Endometrial microvascular endothelial cells (primary cell): Measurements from ENCODE around the gene MPZL2. TPM values are rescaled to one million over a fixed set of nuclear protein-coding genes. Genes with fewer than 3 reads are reported as not detected.

Experiments used
- in situ Hi-C: cut with HindIII; loops from 2 replicates; pipeline ENCODE4 v1.10.0; 2017; ENCODE audit warnings: low sequenced_read_pairs, low pct_unique_long_range_greater_than_20kb; ENCODE audit errors: inconsistent ontology term
- total RNA-seq: library from RNA; depleted of rRNA; stranded (reverse); fragments of >200 nt; gene quantifications from one replicate; pipeline ENCODE4 v1.2.3, GENCODE V29; 2015; ENCODE audit errors: inconsistent ontology term

Gene MPZL2
- total RNA-seq, 1 donor from 2014 or later: 618 TPM

GRCh38 chr11:118287006-118287405 is 22.9 kb upstream of the MPZL2 start:
- in situ Hi-C loops: no loop called here

GRCh38 chr11:118286545-118286944 is 22.4 kb upstream of the MPZL2 start:
- in situ Hi-C loops: no loop called here

- in situ Hi-C loops: no loop called here
Observed at GRCh38 chr11:118283756-118284350, 19.8 kb upstream of the MPZL2 start.

GRCh38 chr11:118283037-118283636 is 19.0 kb upstream of the MPZL2 start:
- in situ Hi-C loops: no loop called here

GRCh38 chr11:118282606-118283005 is 18.5 kb upstream of the MPZL2 start:
- in situ Hi-C loops: no loop called here

GRCh38 chr11:118281284-118281683 is 17.2 kb upstream of the MPZL2 start:
- in situ Hi-C loops: no loop called here

- in situ Hi-C loops: no loop called here
Observed at GRCh38 chr11:118277312-118277711, 13.2 kb upstream of the MPZL2 start.

- in situ Hi-C loops: no loop called here
Observed at GRCh38 chr11:118276422-118276821, 12.3 kb upstream of the MPZL2 start.

- in situ Hi-C loops: no loop called here
Observed at GRCh38 chr11:118275176-118275575, 11.1 kb upstream of the MPZL2 start.

- in situ Hi-C loops: no loop called here
Observed at GRCh38 chr11:118274186-118274585, 10.1 kb upstream of the MPZL2 start.

- in situ Hi-C loops: no loop called here
Observed at GRCh38 chr11:118272001-118272400, 7.9 kb upstream of the MPZL2 start.

- in situ Hi-C loops: no loop called here
Observed at GRCh38 chr11:118267486-118267885, 3.4 kb upstream of the MPZL2 start.

- in situ Hi-C loops: no loop called here
Observed at GRCh38 chr11:118265954-118266353, 1.9 kb upstream of the MPZL2 start.

- in situ Hi-C loops: no loop called here
Observed at GRCh38 chr11:118264569-118265465, 720 bp upstream of the MPZL2 start.

GRCh38 chr11:118263112-118263511 is 985 bp downstream of the MPZL2 start:
- in situ Hi-C loops: no loop called here

GRCh38 chr11:118260353-118260752 is 3.7 kb downstream of the MPZL2 start:
- in situ Hi-C loops: no loop called here

GRCh38 chr11:118259138-118259537 is 5.0 kb downstream of the MPZL2 start:
- in situ Hi-C loops: no loop called here

GRCh38 chr11:118258410-118258809 is 5.7 kb downstream of the MPZL2 start:
- in situ Hi-C loops: no loop called here

GRCh38 chr11:118252688-118253087 is 11.4 kb downstream of the MPZL2 start:
- in situ Hi-C loops: no loop called here
